NOMO-1 treated with dmso at 0.1 percent for 144 hours (cell line): Measurements from ENCODE around the gene OR4C3.
"Not testable (repeated sequence)": the region's sequence is repeated elsewhere in the genome, so short reads cannot be mapped to it uniquely, and the experiment has no call there.

Source experiments
- DNase-seq: peaks from one replicate; lab custom pipeline; 2025; ENCODE audit not compliant: unreplicated experiment; lab: John Stamatoyannopoulos, UW

The OR4C3 gene

DNA sequence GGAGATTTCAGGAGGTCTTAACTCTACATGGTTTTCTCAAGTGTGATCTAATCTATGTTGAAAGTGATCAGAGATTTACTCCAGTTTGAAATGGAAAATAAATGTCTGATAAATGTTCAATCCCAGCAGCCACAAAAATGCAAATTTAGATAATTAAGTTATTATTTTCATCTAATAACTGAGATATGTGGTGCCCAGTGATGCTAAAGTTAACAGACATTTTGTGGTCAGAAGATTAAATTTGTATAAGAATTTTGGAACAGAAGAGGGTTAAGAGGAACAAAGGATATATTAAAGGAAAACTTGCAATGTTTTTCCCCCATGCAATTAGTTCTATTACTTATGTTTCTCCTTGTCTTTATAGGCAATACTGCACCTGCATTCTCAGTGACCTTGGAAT, at the start of gene OR4C3:
Gene OR4C3, plus strand, starts transcription at position 301 of the 400 bp plus-strand sequence. CDS start 102 bp downstream, outside the sequence.
- DNase-seq = not testable (repeated sequence)

- DNase-seq = no peak
These were observed 18.8 kb upstream of the OR4C3 start, which contains the start of gene OR4S1 for GRCh38 chr11:48305923-48306322. Gene OR4S1, plus strand, starts transcription at chr11:48306223. Its CDS starts 0 bp downstream, at chr11:48306223.

- no peak for DNase-seq
These were observed 16.8 kb upstream of the OR4C3 start for GRCh38 chr11:48307760-48308386.

- DNase-seq = not testable (repeated sequence)
These were observed 11.1 kb upstream of the OR4C3 start for GRCh38 chr11:48313590-48313989.

DNA sequence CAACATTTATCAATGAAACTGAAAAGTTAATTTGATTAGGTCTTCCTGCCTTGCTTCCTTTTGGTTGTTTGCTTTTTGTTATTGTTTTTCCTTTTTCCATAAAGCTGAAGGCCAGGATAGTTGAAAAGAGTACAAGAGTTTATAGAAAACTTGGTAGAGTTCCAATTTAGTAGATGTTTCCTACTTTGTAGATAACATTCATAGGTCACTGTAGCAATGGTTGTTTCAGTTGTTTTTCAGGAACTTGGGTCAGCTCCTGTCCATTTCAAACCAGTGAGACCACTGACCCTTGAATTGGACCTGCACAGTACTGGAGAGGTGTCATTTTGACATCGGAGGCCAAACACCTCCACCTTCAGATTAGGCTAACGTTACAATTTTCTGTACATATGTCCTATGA, 4.9 kb upstream of the OR4C3 start:
- DNase-seq = not testable (repeated sequence)

DNA sequence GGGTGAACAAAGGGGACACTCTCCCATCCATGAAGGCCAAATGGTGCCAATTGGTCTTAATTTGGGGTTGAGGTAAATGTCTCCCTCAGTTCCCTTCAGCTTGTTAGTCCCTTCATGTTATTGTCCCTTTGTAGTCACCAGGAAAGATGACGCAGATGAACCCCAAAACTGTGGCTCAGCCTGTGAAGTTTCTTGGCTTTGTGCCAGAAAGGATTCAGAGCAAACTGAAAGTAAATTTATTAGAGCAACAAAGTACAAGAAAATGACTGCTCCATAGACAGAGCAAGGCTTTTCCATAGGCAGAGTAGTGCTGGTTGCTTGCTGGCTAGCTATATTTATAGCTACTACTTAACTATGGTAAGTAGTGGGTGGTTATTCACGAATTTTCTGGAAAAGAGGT, 16.7 kb downstream of the OR4C3 start:
- no peak for DNase-seq

DNA sequence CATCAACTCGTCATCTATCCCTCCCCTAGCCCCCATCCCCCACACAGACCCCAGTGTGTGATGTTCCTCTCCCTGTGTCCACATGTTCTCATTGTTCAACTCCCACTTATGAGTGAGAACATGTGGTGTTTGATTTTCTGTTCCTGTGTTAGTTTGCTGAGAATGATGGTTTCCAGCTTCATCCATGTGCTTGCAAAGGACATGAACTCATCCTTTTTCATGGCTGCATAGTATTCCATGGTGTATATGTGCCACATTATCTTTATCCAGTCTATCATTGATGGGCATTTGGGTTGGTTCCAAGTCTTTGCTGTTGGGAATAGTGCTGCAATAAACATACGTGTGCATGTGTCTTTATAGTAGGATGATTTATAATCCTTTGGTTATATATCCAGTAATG, 17.8 kb downstream of the OR4C3 start:
- DNase-seq = not testable (repeated sequence)

DNA sequence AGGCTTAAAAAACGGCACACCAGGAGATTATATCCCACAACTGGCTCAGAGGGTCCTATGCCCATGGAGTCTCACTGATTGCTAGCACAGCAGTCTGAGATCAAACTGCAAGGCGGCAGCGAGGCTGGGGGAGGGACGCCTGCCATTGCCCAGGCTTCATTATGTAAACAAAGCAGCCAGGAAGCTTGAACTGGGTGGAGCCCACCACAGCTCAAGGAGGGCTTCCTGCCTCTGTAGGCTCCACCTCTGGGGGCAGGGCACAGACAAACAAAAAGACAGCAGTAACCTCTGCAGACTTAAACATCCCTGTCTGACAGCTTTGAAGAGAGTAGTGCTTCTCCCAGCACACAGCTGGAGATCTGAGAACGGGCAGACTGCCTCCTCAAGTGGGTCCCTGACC, 21.6 kb downstream of the OR4C3 start:
- DNase-seq = not testable (repeated sequence)

DNA sequence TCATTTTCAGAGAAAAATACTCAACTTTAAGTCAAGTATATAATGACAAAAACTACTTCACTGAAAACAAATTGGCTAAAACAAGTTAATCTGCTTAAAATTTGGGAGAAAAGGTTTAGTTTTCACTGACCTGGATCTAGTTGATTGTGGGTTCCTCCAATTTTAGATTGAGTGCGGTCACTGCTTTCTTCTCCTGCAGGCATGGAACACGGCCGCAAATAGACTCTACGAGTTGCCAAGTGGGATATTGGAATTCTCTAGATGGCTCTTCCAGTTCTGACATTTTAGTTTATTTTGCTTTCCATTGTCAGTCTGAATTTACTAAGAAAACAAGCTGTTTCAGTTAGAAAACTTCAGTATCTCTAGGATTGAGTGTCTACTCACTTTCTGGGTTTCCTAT, 29.3 kb downstream of the OR4C3 start:
- DNase-seq = no peak

- no peak for DNase-seq
These were observed 30.0 kb downstream of the OR4C3 start for GRCh38 chr11:48354677-48355076.

DNA sequence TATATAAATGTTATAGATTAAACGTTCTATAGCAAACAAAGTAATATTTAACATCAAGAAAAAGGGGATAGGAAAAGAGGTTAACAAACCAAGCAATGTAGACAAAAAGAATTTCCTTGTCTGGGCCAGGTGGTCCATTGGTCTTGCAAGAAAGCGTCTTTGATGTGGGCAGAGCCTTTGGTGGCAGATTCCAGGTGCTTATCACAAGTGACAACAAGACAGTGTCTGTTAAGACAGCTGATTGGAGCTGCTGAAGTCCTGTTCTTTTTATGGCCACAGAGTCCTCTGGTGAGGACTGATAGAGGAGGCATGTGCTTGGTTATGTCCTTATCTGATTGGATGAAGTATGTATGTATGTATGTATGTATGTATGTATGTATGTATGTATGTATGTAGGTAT, 36.6 kb downstream of the OR4C3 start:
- DNase-seq = not testable (repeated sequence)

DNA sequence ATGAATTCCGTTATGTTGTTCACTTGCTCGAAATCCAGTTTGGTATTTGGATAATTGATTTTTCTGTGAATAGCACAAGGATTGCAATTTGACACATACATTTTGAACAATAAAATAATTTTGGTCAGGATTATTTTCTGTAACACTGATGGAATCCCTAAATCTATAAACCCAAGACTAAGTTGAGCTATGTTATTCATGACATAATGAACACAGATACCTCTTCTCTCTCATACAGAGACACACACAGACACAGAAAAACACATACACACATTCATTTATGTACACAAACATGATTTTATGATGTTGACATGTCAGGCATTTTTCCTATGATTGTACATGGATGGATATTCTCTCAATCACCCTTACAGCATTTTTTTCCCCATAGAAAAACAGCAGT, 41.6 kb downstream of the OR4C3 start, which contains the start of gene OR4C5:
Gene OR4C5, minus strand, starts transcription at position 101 of the 400 bp plus-strand sequence. Its CDS starts 0 bp downstream, at position 101.
- DNase-seq = no peak
